Activated CD8-positive, alpha-beta T cell treated with anti-CD3 and anti-CD28 coated beads for 36 hours (primary cell): ENCODE data around the gene CDC42EP4. TPM values are rescaled to one million over a fixed set of nuclear protein-coding genes. Genes with fewer than 3 reads are reported as not detected.

Experiments used
- ATAC-seq: fragments of 200-7000 bp; cut with Tn5 transposase; one replicate; pipeline ENCODE4 v1.10.0; 2021; ENCODE audit warnings: mild to moderate bottlenecking, moderate library complexity
- CTCF ChIA-PET: fragments of 350-600 bp; sonication (Branson Sonifier 250); formaldehyde crosslinking; loops from one replicate; lab custom pipeline; 2021; ENCODE audit warnings: antibody characterized with exemption; lab: Charles Lee
- POLR2A ChIA-PET: fragments of 350-600 bp; sonication (Branson Sonifier 250); formaldehyde crosslinking; loops from one replicate; lab custom pipeline; 2021; ENCODE audit warnings: antibody characterized with exemption; lab: Charles Lee
- DNase-seq: peaks from one replicate; pipeline ENCODE4 v3.0.0-alpha.2; 2020
- H3K27ac Mint-ChIP-seq: one replicate; pipeline ENCODE4 v1.8.0; 2021; ENCODE audit warnings: mild to moderate bottlenecking, mixed read lengths
- H3K27me3 Mint-ChIP-seq: one replicate; pipeline ENCODE4 v1.8.0; 2021; ENCODE audit warnings: mixed read lengths
- H3K36me3 Mint-ChIP-seq: one replicate; pipeline ENCODE4 v1.8.0; 2021; ENCODE audit warnings: low read depth, mixed read lengths
- H3K4me1 Mint-ChIP-seq: one replicate; pipeline ENCODE4 v1.8.0; 2021; ENCODE audit warnings: low read depth, mixed read lengths
- H3K4me3 Mint-ChIP-seq: one replicate; pipeline ENCODE4 v1.8.0; 2021; ENCODE audit warnings: mild to moderate bottlenecking, moderate library complexity, mixed read lengths
- H3K9me3 Mint-ChIP-seq: one replicate; pipeline ENCODE4 v1.8.0; 2021; ENCODE audit warnings: mixed read lengths
- CTCF ChIP-seq: fragments of 200-600 bp; IDR thresholded peaks from one replicate; pipeline ENCODE4 v1.8.0; 2022; ENCODE audit warnings: antibody characterized with exemption, mild to moderate bottlenecking
- intact Hi-C: fragments of 100-400 bp; cut with micrococcal nuclease; formaldehyde crosslinking; loops from one replicate; pipeline ENCODE4 v1.10.0; 2022
- total RNA-seq, 2 experiments: library from RNA; stranded (reverse); gene quantifications; one replicate each; pipeline ENCODE4 v1.2.3, GENCODE V29; 2021

Gene CDC42EP4
- total RNA-seq, 2 experiments from 2014 or later: 0.72 to 1.1 TPM

DNA sequence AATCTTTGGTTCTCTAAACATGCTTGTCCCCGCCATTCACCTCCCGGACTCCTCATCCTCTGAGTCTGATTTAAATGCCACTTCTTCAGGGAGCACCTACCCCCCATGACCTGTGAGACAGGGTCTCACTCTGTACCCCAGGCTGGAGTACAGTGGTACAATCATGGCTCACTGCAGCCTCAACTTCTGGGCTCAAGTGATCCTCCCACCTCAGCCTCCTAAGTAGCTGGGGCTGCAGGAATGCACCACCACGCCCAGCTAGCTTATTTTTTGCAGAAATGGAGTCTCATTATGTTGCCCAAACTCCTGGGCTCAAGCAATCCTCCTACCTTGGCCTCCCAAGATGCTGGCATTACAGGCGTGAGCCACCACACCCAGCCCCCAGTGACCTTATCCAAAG is 37.3 kb downstream of the CDC42EP4 start:
- POLR2A ChIA-PET: no interaction called here
- no peaks in the 10 kb centered on the region for H3K4me1 Mint-ChIP-seq
- H3K36me3 Mint-ChIP-seq: no peaks in the 10 kb centered on the region
- TF ChIP-seq CTCF: no peak
- DNase-seq: no peak
- H3K4me3 Mint-ChIP-seq: no peak overlapping the region
- ATAC-seq: no peak
- intact Hi-C loops: no loop called here
- H3K27me3 Mint-ChIP-seq: peaks cover 2% of the 10 kb centered on the region
- H3K27ac Mint-ChIP-seq: no peak overlapping the region
- H3K9me3 Mint-ChIP-seq: no peaks in the 10 kb centered on the region
- CTCF ChIA-PET: no interaction called here

DNA sequence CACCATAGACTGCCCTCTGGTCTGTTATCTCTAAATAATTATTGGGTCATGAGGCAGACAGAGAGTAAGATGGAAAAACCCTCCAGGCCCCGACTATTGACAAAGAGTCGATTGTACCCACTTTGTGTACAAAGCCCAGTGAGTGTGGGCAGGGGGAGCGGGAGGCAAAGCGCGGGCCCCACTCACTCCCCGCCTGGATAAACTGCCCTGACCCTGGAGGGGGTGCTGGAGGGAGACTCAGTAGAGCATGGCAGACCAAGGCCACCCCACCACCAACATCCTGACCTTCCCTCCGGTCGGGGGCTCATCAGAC is 38.9 kb downstream of the CDC42EP4 start:
- Mint-ChIP-seq H3K27me3 (peaks cover 2% of the 10 kb centered on the region), H3K9me3 (no peaks in the 10 kb centered on the region), H3K36me3 (no peaks in the 10 kb centered on the region), H3K4me1 (no peaks in the 10 kb centered on the region), H3K27ac (no peak overlapping the region), H3K4me3 (no peak overlapping the region)
- CTCF ChIA-PET: no interaction called here
- no peak for DNase-seq
- POLR2A ChIA-PET: no interaction called here
- intact Hi-C loops: no loop called here
- ATAC-seq: no peak
- TF ChIP-seq CTCF: no peak

- intact Hi-C loops: no loop called here
- H3K27me3 Mint-ChIP-seq: peaks cover 2% of the 10 kb centered on the region
- no peak overlapping the region for H3K4me3 Mint-ChIP-seq
- TF ChIP-seq CTCF: no peak
- no peak for ATAC-seq
- H3K4me1 Mint-ChIP-seq: no peaks in the 10 kb centered on the region
- no peaks in the 10 kb centered on the region for H3K36me3 Mint-ChIP-seq
- POLR2A ChIA-PET: interaction anchor here (0.6 kb wide), 1 partner anchor 64 kb away, joined by 5 read pairs; no protein-coding TSS in a partner anchor
- CTCF ChIA-PET: interaction anchor here (0.6 to 1.1 kb wide), 2 partner anchors 99 to 159 kb away, joined by 3 read pairs; no protein-coding TSS in a partner anchor
- no peak overlapping the region for H3K27ac Mint-ChIP-seq
- H3K9me3 Mint-ChIP-seq: no peaks in the 10 kb centered on the region
- DNase-seq: no peak
Observed at GRCh38 chr17:73271072-73271471, 40.7 kb downstream of the CDC42EP4 start.

DNA sequence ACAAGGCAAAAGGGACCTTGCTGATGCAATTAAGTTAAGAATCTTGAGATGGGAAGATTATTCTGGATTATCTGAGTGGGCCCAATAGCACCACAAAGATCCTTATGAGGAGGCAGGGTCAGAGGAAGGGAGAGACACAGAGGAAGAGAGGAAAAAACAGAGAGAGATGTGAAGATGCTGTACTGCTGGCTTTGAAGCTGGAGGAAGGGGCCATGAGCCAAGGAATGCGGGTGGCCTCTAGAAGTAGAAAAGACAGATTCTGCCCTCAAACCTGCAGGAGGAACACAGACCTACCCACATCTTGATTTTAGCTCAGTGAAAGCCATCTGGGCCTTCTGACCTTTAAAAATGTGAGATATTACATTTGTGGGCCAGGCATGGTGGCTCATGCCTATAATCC is 42.0 kb downstream of the CDC42EP4 start:
- Mint-ChIP-seq H3K4me3 (no peak overlapping the region), H3K36me3 (no peaks in the 10 kb centered on the region), H3K27me3 (peaks cover 2% of the 10 kb centered on the region), H3K9me3 (no peaks in the 10 kb centered on the region), H3K4me1 (no peaks in the 10 kb centered on the region), H3K27ac (no peak overlapping the region)
- DNase-seq (no peak), ATAC-seq (no peak)
- CTCF ChIA-PET: interaction anchor here (0.8 kb wide), 1 partner anchor 14 kb away, joined by 3 read pairs; no protein-coding TSS in a partner anchor
- POLR2A ChIA-PET: no interaction called here
- TF ChIP-seq CTCF: no peak
- intact Hi-C loops: no loop called here

GRCh38 chr17:73269329-73269615 is 42.5 kb downstream of the CDC42EP4 start:
- Mint-ChIP-seq H3K4me3 (no peak overlapping the region), H3K36me3 (no peaks in the 10 kb centered on the region), H3K27ac (no peak overlapping the region), H3K9me3 (no peaks in the 10 kb centered on the region), H3K4me1 (no peaks in the 10 kb centered on the region), H3K27me3 (peaks cover 2% of the 10 kb centered on the region)
- no peak for TF ChIP-seq CTCF
- intact Hi-C loops: no loop called here
- ATAC-seq (no peak), DNase-seq (no peak)
- ChIA-PET CTCF (interaction anchor here (0.8 to 1.5 kb wide), 2 partner anchors 14 kb away, joined by 3 to 6 read pairs; no protein-coding TSS in a partner anchor), POLR2A (no interaction called here)
